ENCODE measurements around the gene ZC3HAV1.
"Not testable (repeated sequence)": the region's sequence is repeated elsewhere in the genome, so short reads cannot be mapped to it uniquely, and the experiment has no call there.

Gene ZC3HAV1

DNA sequence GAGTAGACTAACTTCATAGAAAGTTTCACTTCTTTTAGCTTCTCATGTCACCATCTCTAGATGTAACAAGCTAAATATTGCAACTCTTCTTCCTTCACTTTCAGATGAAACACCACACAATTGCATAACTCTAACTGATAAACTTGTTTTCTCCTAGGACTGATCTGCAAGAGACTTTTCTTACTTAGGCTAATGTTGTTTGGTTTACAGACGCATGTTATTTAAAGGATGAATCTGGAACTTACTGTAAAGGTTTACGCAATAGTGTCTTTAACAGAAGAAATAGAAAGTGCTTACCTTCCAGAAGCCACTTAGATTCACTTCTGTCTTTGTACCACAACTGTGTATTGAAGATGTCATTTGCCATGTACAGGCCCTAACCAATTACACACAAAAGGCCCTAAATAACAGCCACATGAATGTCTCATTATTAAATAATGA is 22.1 kb upstream of the ZC3HAV1 start:
- no peaks in the 10 kb centered on the region for H3K36me3 ChIP-seq (ENCODE audit: insufficient read depth, low read length)
- no peak overlapping the region for H3K4me3 ChIP-seq (ENCODE audit: low read depth in 1 of 2, low read length in 2 of 2)
- H4K20me1 ChIP-seq (ENCODE audit: insufficient read depth, low read length) = no peaks in the 10 kb centered on the region
- H2AFZ ChIP-seq (ENCODE audit: low read depth, low read length) = peak overlapping the region; percentile 93
- TF ChIP-seq CTCF (IDR thresholded peaks at IDR 0.05; ENCODE audit: borderline replicate concordance, extremely low read depth, low read length, poor library complexity, severe bottlenecking) = no peak
- no peak for TF ChIP-seq EZH2 (IDR thresholded peaks at IDR 0.05; ENCODE audit: borderline replicate concordance, low read depth, low read length, severe bottlenecking)
- H3K79me2 ChIP-seq (ENCODE audit: insufficient read depth, low read length) = peaks cover 5% of the 10 kb centered on the region
- DNase-seq (no peak), ATAC-seq (ENCODE audit: insufficient read depth, low read depth) (no peak)
- no peaks in the 10 kb centered on the region for H3K9me3 ChIP-seq (ENCODE audit: insufficient read depth, low read length, severe bottlenecking)
- H3K9ac ChIP-seq (ENCODE audit: low read depth, low read length) = no peak overlapping the region
- H3K27me3 ChIP-seq (ENCODE audit: insufficient read depth, low read length, poor library complexity) = no peaks in the 10 kb centered on the region
- no peak overlapping the region for H3K27ac ChIP-seq (ENCODE audit: low read length)
- H3K4me1 ChIP-seq (ENCODE audit: insufficient read depth, low read length) = peaks cover 19% of the 10 kb centered on the region
- H3K4me2 ChIP-seq (ENCODE audit: insufficient read depth, low read length) = no peak overlapping the region

- not testable (repeated sequence) for H3K27me3 ChIP-seq (ENCODE audit: insufficient read depth, low read length, poor library complexity); H2AFZ ChIP-seq (ENCODE audit: low read depth, low read length); H3K9ac ChIP-seq (ENCODE audit: low read depth, low read length); H3K27ac ChIP-seq (ENCODE audit: low read length); H4K20me1 ChIP-seq (ENCODE audit: insufficient read depth, low read length); H3K36me3 ChIP-seq (ENCODE audit: insufficient read depth, low read length); H3K79me2 ChIP-seq (ENCODE audit: insufficient read depth, low read length); DNase-seq; H3K4me2 ChIP-seq (ENCODE audit: insufficient read depth, low read length); H3K9me3 ChIP-seq (ENCODE audit: insufficient read depth, low read length, severe bottlenecking); H3K4me3 ChIP-seq (ENCODE audit: low read depth in 1 of 2, low read length in 2 of 2); ATAC-seq (ENCODE audit: insufficient read depth, low read depth)
- peaks cover 19% of the 10 kb centered on the region for H3K4me1 ChIP-seq (ENCODE audit: insufficient read depth, low read length)
Observed at GRCh38 chr7:139129814-139130213, 20.3 kb upstream of the ZC3HAV1 start.

- peaks cover under 1% of the 10 kb centered on the region for H3K4me1 ChIP-seq (ENCODE audit: insufficient read depth, low read length)
- H4K20me1 ChIP-seq (ENCODE audit: insufficient read depth, low read length) = no peaks in the 10 kb centered on the region
- TF ChIP-seq CTCF (IDR thresholded peaks at IDR 0.05; ENCODE audit: borderline replicate concordance, extremely low read depth, low read length, poor library complexity, severe bottlenecking) = peak; percentile 47
- TF ChIP-seq EZH2 (IDR thresholded peaks at IDR 0.05; ENCODE audit: borderline replicate concordance, low read depth, low read length, severe bottlenecking) = no peak
- no peaks in the 10 kb centered on the region for H3K79me2 ChIP-seq (ENCODE audit: insufficient read depth, low read length)
- no peak overlapping the region for H3K4me2 ChIP-seq (ENCODE audit: insufficient read depth, low read length)
- ATAC-seq (ENCODE audit: insufficient read depth, low read depth) (peak; percentile 55; the same call in 2 of the 3 replicates), DNase-seq (no peak)
- H3K27ac ChIP-seq (ENCODE audit: low read length) = no peak overlapping the region
- no peaks in the 10 kb centered on the region for H3K36me3 ChIP-seq (ENCODE audit: insufficient read depth, low read length)
- H3K27me3 ChIP-seq (ENCODE audit: insufficient read depth, low read length, poor library complexity) = no peaks in the 10 kb centered on the region
- H3K9ac ChIP-seq (ENCODE audit: low read depth, low read length) = no peak overlapping the region
- H2AFZ ChIP-seq (ENCODE audit: low read depth, low read length) = no peak overlapping the region; the same call in 1 of the 2 replicates
- no peak overlapping the region for H3K4me3 ChIP-seq (ENCODE audit: low read depth in 1 of 2, low read length in 2 of 2)
- no peaks in the 10 kb centered on the region for H3K9me3 ChIP-seq (ENCODE audit: insufficient read depth, low read length, severe bottlenecking)
Observed at GRCh38 chr7:139127648-139128047, 18.1 kb upstream of the ZC3HAV1 start.

- H3K79me2 ChIP-seq (ENCODE audit: insufficient read depth, low read length) = no peaks in the 10 kb centered on the region
- no peaks in the 10 kb centered on the region for H4K20me1 ChIP-seq (ENCODE audit: insufficient read depth, low read length)
- TF ChIP-seq EZH2 (IDR thresholded peaks at IDR 0.05; ENCODE audit: borderline replicate concordance, low read depth, low read length, severe bottlenecking) = no peak
- no peak for TF ChIP-seq CTCF (IDR thresholded peaks at IDR 0.05; ENCODE audit: borderline replicate concordance, extremely low read depth, low read length, poor library complexity, severe bottlenecking)
- H3K4me2 ChIP-seq (ENCODE audit: insufficient read depth, low read length) = no peak overlapping the region
- DNase-seq (no peak), ATAC-seq (ENCODE audit: insufficient read depth, low read depth) (no peak)
- no peak overlapping the region for H2AFZ ChIP-seq (ENCODE audit: low read depth, low read length)
- H3K36me3 ChIP-seq (ENCODE audit: insufficient read depth, low read length) = no peaks in the 10 kb centered on the region
- H3K4me3 ChIP-seq (ENCODE audit: low read depth in 1 of 2, low read length in 2 of 2) = no peak overlapping the region
- H3K27me3 ChIP-seq (ENCODE audit: insufficient read depth, low read length, poor library complexity) = no peaks in the 10 kb centered on the region
- H3K9me3 ChIP-seq (ENCODE audit: insufficient read depth, low read length, severe bottlenecking) = no peaks in the 10 kb centered on the region
- H3K27ac ChIP-seq (ENCODE audit: low read length) = no peak overlapping the region
- no peak overlapping the region for H3K9ac ChIP-seq (ENCODE audit: low read depth, low read length)
- no peaks in the 10 kb centered on the region for H3K4me1 ChIP-seq (ENCODE audit: insufficient read depth, low read length)
Observed at GRCh38 chr7:139125657-139126056, 16.1 kb upstream of the ZC3HAV1 start.

- H3K9ac ChIP-seq (ENCODE audit: low read depth, low read length); H3K4me1 ChIP-seq (ENCODE audit: insufficient read depth, low read length); H3K27me3 ChIP-seq (ENCODE audit: insufficient read depth, low read length, poor library complexity); H3K27ac ChIP-seq (ENCODE audit: low read length); H3K9me3 ChIP-seq (ENCODE audit: insufficient read depth, low read length, severe bottlenecking); H2AFZ ChIP-seq (ENCODE audit: low read depth, low read length); H4K20me1 ChIP-seq (ENCODE audit: insufficient read depth, low read length); DNase-seq; H3K4me3 ChIP-seq (ENCODE audit: low read depth in 1 of 2, low read length in 2 of 2); H3K4me2 ChIP-seq (ENCODE audit: insufficient read depth, low read length); H3K79me2 ChIP-seq (ENCODE audit: insufficient read depth, low read length); ATAC-seq (ENCODE audit: insufficient read depth, low read depth); H3K36me3 ChIP-seq (ENCODE audit: insufficient read depth, low read length): not testable (repeated sequence)
Observed at GRCh38 chr7:139124995-139125394, 15.5 kb upstream of the ZC3HAV1 start.
